ENCODE data around the gene MCF2L2.

GRCh38 chr3:183153210-183153950, 275.0 kb downstream of the MCF2L2 start:
- no peak for TF ChIP-seq ZNF138 (CRISPR knock-in tag; IDR thresholded peaks at IDR 0.05; ENCODE audit: low read depth)
- TF ChIP-seq KLF6 (CRISPR knock-in tag; IDR thresholded peaks at IDR 0.05), result no peak
- TF ChIP-seq TCF7L2 (IDR thresholded peaks at IDR 0.05; ENCODE audit: low read depth, low read length), result no peak
- no peak for TF ChIP-seq ZNF280B (CRISPR knock-in tag; IDR thresholded peaks at IDR 0.05; ENCODE audit: borderline replicate concordance)
- TF ChIP-seq CTCF (CRISPR knock-in tag; IDR thresholded peaks at IDR 0.05), result no peak
- TF ChIP-seq MYNN (CRISPR knock-in tag; IDR thresholded peaks at IDR 0.05; ENCODE audit: low read depth), result no peak
- no peak for TF ChIP-seq HCFC1 (IDR thresholded peaks at IDR 0.05; ENCODE audit: low read depth, low read length)
- TF ChIP-seq FOSL2 (CRISPR knock-in tag; IDR thresholded peaks at IDR 0.05), result no peak
- no peak for TF ChIP-seq ZNF367 (CRISPR knock-in tag; IDR thresholded peaks at IDR 0.05; ENCODE audit: borderline replicate concordance)
- TF ChIP-seq, protein P1, sequence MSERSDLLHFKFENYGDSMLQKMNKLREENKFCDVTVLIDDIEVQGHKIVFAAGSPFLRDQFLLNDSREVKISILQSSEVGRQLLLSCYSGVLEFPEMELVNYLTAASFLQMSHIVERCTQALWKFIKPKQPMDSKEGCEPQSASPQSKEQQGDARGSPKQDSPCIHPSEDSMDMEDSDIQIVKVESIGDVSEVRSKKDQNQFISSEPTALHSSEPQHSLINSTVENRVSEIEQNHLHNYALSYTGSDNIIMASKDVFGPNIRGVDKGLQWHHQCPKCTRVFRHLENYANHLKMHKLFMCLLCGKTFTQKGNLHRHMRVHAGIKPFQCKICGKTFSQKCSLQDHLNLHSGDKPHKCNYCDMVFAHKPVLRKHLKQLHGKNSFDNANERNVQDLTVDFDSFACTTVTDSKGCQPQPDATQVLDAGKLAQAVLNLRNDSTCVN (CRISPR knock-in tag; IDR thresholded peaks at IDR 0.05; ENCODE audit: borderline replicate concordance), result no peak
- no peak for TF ChIP-seq CREB1 (IDR thresholded peaks at IDR 0.05)
- TF ChIP-seq CREB1 (CRISPR knock-in tag; IDR thresholded peaks at IDR 0.05), result no peak
- no peak for TF ChIP-seq ZBTB43 (CRISPR knock-in tag; conservative IDR thresholded peaks at IDR 0.05)
- no peak for TF ChIP-seq ARNT (IDR thresholded peaks at IDR 0.05)
- no peak for TF ChIP-seq GLMP (CRISPR knock-in tag; IDR thresholded peaks at IDR 0.05; ENCODE audit: borderline replicate concordance)

Data from HepG2 (cell line).